Ramos (cell line): ENCODE data around the gene WEE2.

Experiments used
- in situ Hi-C: fragments of 300-500 bp; cut with MboI; formaldehyde crosslinking; loops from one replicate; pipeline ENCODE4 v1.14.3; 2022; ENCODE audit warnings: low sequenced_read_pairs; ENCODE audit not compliant: unreplicated experiment

The WEE2 gene

DNA sequence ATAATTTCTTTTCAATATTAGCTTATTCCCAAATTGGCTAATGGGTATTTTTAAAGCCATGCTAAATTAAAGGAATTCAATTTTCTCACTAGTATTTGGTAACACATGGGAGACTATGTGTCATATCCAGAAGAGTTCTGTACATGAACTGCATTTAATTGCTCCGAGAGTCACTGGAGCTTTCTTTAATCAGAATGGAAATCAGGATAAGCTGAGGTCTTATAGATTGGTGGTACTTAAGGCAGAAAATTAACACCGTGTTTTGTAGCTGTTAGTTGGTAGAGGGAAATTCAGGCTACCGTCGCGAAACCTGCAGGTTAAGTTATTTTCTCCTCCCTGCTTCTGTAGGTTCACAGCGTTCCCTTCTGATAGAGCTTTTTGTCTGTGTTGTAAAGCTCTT, at the start of gene WEE2:
TSS of gene WEE2 (plus strand) at position 3 of the 400 bp plus-strand sequence. CDS start 406 bp downstream, outside the sequence.
- in situ Hi-C loops = no loop called here

DNA sequence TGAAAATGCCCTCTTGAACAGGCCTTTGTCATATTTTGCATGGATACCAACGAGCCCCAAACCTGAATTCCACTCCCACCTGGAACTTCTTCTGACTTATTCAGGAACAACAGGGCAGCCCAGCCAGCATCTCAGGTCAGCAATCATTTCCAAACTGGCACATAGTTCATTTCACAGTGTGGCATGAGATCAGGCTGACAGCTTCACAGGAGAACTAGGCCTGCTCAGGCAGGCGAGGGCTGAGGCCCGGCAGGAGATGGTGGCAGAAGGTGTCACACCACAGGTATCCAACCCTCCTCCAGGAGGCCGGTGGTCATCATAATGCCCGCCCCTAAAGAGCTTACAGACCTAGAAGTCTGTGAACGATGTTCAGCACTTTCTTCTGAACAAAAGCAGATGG, 48.7 kb upstream of the WEE2 start:
- in situ Hi-C loops = loop anchor here (10.0 kb wide), 1 partner anchor 125 kb away; no protein-coding TSS in a partner anchor

DNA sequence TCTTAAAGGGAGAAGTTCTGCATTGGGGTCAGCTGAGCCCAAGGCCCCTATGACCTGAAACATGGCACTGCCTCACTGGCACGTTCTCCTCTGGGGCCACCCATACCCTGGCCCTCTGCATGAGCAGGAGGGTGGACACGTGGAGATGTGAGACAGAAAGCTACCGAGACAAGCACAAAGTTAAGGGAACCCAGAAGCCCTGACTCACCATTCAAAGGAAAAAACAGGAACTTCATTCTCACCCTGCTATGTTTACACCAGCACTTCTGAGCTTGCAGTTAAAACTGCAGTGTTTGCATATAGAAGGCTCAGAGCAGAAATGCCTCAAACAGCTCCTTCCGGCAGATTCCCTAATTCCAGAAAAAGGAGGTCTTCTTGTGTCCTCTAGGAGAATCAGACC, 47.9 kb upstream of the WEE2 start:
- in situ Hi-C loops = no loop called here

DNA sequence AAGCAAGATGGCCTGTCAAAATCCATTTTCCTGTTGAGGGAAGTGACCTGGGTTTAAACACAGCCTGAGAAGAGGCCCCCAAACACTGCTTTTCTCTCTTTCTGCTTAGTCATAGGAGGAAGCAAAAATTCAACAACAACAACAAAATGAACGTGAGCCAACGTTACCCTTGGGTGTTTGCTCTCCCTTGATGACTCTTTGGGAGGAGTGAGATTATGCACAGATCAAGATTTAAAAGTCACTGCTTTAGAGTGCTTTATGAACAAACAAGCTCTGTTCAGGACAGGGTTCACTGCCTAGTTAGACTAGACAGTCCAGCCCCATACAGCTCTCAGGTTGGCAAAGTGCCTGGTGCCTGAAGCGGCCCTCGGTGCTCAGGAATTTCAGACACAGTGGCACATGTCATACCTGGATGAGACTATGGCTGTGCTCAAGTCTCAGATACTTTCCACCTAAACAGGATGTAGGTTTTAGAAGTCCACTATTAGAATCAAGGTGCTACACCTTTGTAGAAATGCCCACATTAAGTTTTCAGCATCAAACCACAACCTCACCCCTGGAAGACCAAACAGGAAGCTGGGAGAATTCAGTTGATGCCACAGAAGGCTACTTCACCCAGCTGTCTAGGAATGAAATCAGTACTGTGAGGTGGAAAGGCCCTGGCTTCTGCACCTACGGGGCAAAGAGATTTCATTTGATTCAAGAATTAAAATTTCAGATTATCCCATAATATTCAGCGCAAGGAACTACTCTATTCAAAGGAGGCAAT, 44.9 kb upstream of the WEE2 start:
- in situ Hi-C loops = no loop called here

DNA sequence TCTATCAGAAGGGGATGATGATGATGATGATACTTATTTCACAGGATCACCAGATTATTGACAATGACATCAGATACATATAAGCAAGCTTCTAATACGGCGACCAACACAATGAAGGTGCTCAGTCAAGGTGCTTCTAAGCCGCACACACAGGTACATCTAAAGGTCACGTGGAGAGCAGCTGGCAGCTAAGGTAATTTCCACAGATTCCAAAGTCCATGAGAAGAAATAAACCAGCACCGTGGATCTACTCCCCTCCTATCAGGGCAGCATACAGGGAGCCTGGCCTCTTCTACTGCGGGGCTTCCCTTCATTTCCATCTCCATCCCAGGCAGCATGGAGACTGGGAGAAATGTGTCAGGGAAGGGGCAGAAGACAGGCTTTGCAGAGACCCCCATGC, 43.7 kb upstream of the WEE2 start:
- in situ Hi-C loops = no loop called here

DNA sequence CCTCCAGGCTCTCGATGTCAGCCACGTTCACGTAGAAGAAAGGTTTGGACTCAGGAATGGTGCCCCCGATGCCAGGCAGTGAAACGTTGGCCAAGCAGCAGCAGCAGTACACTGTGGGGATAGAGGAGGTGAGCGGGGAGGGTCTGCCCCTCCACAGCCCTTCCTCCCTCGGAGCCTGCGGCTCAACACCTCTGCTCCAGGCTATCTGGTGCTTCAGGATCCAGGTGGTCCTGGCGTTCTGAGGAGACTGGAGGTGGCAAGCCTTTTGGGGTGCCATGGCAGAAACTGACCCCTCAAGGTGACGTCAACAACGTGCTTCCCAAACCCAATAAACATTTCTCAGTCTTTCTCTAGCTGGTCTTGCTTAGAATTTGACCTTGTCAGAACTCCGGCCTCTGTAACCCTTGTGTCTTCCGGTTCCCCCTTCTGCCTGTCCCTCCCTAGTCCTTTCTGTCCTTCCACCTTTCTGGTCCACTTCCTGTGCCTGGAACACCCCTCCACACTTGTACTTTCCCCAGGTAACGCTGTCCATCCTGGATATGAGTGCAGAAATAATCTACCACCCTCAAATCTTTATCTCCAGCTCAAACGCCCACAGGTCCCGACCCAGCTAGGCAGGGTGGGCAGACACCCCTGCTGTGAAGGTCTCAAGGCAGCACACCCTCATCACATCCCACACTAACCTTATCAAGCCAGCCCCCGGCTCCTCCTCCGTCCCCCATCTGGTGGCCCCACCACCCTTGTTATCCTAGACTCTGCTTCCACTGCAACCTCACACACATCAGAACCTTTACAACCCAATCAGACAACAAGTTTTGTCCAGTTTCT, 42.7 kb upstream of the WEE2 start:
- in situ Hi-C loops = no loop called here

- in situ Hi-C loops = no loop called here
Measured at GRCh38 chr7:141666071-141666470, 42.1 kb upstream of the WEE2 start.

DNA sequence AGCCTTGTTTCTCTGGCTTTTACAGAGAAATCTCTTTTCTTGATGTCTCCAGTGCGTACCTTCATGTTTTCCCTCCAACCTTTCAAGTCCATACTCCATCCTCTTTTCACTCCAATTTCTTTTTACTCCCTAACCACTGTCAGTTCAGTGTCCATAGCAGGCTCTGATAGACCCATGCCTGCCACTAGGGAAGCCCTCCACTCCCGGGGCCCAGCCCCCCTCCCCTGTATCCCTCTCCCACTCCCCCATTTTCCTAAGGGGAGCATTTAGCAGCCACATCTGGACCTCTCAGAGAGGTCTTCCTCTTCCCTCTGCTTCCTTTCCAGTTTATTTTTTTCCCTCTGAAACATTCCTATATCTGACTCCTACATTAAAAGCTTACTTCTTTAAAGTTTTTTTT, 39.3 kb upstream of the WEE2 start:
- in situ Hi-C loops = no loop called here

DNA sequence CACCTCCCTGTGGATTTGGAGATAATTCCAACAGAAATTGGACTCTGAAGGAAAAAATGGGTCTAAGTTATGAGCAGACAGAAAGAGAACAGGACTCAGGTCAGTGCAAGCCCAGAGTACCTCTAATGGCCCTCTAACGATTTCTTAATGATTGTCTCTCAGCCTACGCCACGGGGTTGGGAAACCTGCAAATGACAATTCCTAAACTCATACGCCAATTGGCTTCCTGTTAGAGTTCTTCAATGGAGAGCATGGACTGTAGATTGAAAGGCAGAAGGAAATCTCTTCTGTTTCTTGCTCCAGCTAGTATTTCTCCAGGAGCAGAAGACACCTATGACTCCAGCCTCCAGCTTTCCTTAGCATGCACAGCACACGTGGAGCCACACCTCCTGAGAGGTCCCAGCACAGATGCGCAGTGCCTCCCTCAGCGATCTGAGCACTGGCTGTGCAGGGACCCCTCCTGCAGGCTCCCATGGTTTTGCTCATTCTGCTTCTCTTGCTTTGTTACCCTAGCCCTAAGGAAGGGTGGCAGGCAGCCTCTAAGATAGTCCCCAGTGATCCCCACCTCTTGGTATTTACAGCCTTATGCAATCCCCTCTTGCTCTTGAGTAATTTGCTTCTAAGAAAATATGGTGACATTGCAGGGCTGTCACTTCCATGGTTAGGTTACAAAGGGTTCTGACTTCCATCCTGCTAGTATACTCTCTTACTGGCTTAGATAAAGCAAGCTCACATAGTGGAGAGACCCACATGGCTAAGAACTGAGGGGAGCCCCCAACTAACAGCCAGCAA, 36.3 kb upstream of the WEE2 start:
- in situ Hi-C loops = no loop called here

- in situ Hi-C loops = no loop called here
Measured at GRCh38 chr7:141673346-141673745, 34.8 kb upstream of the WEE2 start.

- in situ Hi-C loops = no loop called here
Measured at GRCh38 chr7:141674171-141674671, 33.9 kb upstream of the WEE2 start.

- in situ Hi-C loops = no loop called here
Measured at GRCh38 chr7:141674702-141675101, 33.5 kb upstream of the WEE2 start.

- in situ Hi-C loops = no loop called here
Measured at GRCh38 chr7:141675436-141676215, 32.5 kb upstream of the WEE2 start.

GRCh38 chr7:141676618-141677017, 31.5 kb upstream of the WEE2 start:
- in situ Hi-C loops = no loop called here

- in situ Hi-C loops = no loop called here
Measured at GRCh38 chr7:141679014-141679413, 29.1 kb upstream of the WEE2 start.

DNA sequence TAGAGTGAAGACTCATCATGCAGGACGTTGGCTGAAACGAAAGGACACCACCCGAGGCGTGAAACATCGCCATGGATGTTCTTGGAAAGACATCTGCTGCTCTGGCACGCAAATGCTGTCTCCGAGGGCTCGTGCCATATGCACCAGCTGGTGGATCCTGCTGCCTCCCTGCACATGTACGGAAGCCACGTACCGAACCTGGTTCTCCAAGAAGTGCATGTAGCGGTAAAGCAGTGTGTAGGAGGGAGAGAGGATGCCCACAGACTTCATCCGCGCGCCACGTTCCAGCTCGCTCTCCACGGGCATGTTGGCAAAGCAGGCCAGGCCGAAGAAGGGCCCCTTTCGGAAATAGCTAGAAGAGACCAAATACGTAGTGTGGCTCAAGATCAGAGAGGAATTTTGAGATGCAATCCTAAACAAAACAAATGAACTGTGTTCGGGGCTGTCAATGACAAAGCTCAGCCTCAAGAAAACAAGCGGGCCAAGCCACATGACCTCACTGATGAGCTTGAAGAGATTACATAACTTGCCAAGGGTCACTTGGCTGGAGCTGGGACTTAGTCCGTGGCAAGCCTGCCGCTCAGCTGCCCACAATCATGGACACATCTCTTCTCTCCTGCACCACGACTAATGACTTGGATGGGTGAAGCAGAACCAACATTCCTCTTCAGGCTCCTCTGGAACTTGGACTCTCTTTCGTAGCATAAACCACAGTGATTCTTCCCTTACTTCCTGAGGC, 22.7 kb upstream of the WEE2 start:
- in situ Hi-C loops = no loop called here

DNA sequence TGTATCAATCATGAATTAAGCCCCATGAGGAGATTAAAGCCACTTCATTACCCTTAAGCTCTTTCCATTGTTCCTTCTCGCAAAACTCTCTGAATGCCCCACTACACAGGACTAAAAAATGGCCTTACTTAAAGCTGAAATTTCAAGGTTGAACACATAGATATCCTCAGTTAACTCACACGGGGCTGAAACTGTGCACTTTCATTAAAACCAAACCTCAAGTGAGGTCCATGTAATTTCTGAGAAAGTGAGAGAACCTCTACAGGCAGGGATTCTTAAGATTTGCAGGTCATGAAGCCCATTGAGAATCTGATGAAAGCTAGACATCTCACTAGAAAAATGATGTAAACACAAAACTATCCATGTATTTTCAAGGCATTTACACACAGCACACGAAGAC, 22.1 kb upstream of the WEE2 start:
- in situ Hi-C loops = no loop called here

DNA sequence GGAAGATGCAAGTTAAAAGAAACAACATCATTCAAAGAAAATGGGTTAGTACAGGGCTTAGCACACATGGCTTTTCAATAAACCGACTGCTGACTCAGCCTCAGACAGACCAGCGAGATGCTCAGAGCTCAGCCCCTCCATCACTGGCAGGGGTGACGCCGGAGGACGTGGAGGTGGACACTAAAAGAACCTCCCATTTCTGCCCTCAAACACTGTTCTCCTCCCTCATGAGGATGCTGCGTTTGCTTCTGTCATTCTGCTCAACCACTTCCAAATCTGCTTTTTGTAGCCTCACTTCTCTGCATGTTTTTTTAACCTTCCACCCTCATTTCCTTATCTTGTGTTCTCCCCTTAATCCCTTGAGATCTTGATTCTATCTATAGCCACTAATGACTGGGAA, 21.5 kb upstream of the WEE2 start:
- in situ Hi-C loops = no loop called here

DNA sequence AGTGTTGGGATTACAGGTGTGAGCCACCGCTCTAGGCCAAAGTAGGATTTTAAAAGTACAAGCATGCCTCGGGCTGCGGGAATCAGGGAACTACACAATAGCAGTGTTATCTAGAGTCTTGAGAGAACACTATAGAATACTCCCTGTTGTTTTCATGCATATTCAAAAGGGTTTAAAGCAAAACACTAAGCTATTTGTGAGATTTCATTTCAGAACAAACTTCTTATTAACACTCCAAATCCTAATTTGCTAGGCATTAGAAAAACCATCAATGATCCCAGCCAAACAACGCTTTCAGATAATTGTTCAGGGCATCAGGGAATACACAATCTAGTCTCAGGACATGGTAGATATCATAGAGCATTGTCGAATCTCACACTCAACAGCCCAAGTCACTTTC, 20.1 kb upstream of the WEE2 start:
- in situ Hi-C loops = no loop called here
